NK-92 treated with Interleukin-12 subunit alpha and Interleukin-12 subunit beta, amount 100 ng/mL, for 24 hours (cell line): ENCODE measurements around the gene HOXD11.

Experiments
- DNase-seq: peaks from one replicate; lab custom pipeline; 2025; lab: John Stamatoyannopoulos, UW

Gene HOXD11

GRCh38 chr2:176120364-176121189 lies 13.5 kb downstream of the HOXD11 start:
- no peak for DNase-seq

- DNase-seq, result no peak
These were observed 14.3 kb downstream of the HOXD11 start for GRCh38 chr2:176121190-176122051.

GRCh38 chr2:176122052-176122682 lies 15.1 kb downstream of the HOXD11 start:
- DNase-seq, result no peak

GRCh38 chr2:176122683-176123410 lies 15.8 kb downstream of the HOXD11 start, which contains the start of gene HOXD9:
Gene HOXD9, plus strand, starts transcription at chr2:176122719. Its CDS starts 50 bp downstream, at chr2:176122769.
- DNase-seq, result no peak

- DNase-seq, result no peak
These were observed 16.5 kb downstream of the HOXD11 start for GRCh38 chr2:176123411-176124109.

- DNase-seq, result no peak
These were observed 17.2 kb downstream of the HOXD11 start for GRCh38 chr2:176124110-176124946.

GRCh38 chr2:176124947-176125771 lies 18.1 kb downstream of the HOXD11 start:
- DNase-seq, result no peak

GRCh38 chr2:176125772-176126054 lies 18.6 kb downstream of the HOXD11 start:
- DNase-seq, result no peak

GRCh38 chr2:176126929-176127773 lies 20.1 kb downstream of the HOXD11 start:
- peak; percentile 10 for DNase-seq

- no peak for DNase-seq
These were observed 20.6 kb downstream of the HOXD11 start for GRCh38 chr2:176127774-176128072.

GRCh38 chr2:176128172-176128981 lies 21.3 kb downstream of the HOXD11 start:
- DNase-seq, result no peak

- DNase-seq, result no peak
These were observed 22.1 kb downstream of the HOXD11 start, which contains the start of gene HOXD8 for GRCh38 chr2:176128982-176129796. Gene HOXD8, plus strand, starts transcription at chr2:176129705. Its CDS starts 662 bp downstream, at chr2:176130367.

- DNase-seq, result no peak
These were observed 22.7 kb downstream of the HOXD11 start for GRCh38 chr2:176129813-176130146.

GRCh38 chr2:176130147-176130956 lies 23.3 kb downstream of the HOXD11 start:
- no peak for DNase-seq

- DNase-seq, result no peak
These were observed 24.1 kb downstream of the HOXD11 start for GRCh38 chr2:176130957-176131847.
